HepG2 (cell line): Measurements from ENCODE around the gene CGREF1. TPM values are rescaled to one million over a fixed set of nuclear protein-coding genes. Genes with fewer than 3 reads are reported as not detected.

Experiments used
- GATAD1 ChIP-seq: IDR thresholded peaks from 2 replicates; pipeline ENCODE4 v1.6.1; 2016; ENCODE audit warnings: missing genetic modification reagents, missing compliant biosample characterization
- HNRNPL ChIP-seq: fragments of 200-400 bp; formaldehyde crosslinking; IDR thresholded peaks from 2 replicates; pipeline ENCODE4 v1.6.1; 2017; ENCODE audit warnings: mild to moderate bottlenecking, low read depth, low read length
- JUND ChIP-seq: sonication (generic); formaldehyde crosslinking; IDR thresholded peaks from 2 replicates; pipeline ENCODE4 v1.8.0; 2022; ENCODE audit warnings: mild to moderate bottlenecking, missing genetic modification reagents
- KLF16 ChIP-seq, 2 experiments: sonication (generic) in 1 of 2; formaldehyde crosslinking in 1 of 2; IDR thresholded peaks; 2 replicates each; pipeline versions ENCODE4 v1.6.1 to v1.8.0; 2016 to 2023; ENCODE audit warnings: missing genetic modification reagents in 2 of 2, missing compliant biosample characterization in 1 of 2
- NFKB2 ChIP-seq: sonication (generic); formaldehyde crosslinking; IDR thresholded peaks from 2 replicates; pipeline ENCODE4 v1.4.0; 2020; ENCODE audit warnings: missing genetic modification reagents, borderline replicate concordance
- SALL2 ChIP-seq: sonication (generic); formaldehyde crosslinking; IDR thresholded peaks from 2 replicates; pipeline ENCODE4 v1.8.1; 2023; ENCODE audit warnings: mild to moderate bottlenecking, missing genetic modification reagents, inconsistent platforms
- SNAPC2 ChIP-seq: sonication (generic); formaldehyde crosslinking; IDR thresholded peaks from 2 replicates; pipeline ENCODE4 v1.8.1; 2022; ENCODE audit warnings: mild to moderate bottlenecking, missing genetic modification reagents
- ZNF12 ChIP-seq: sonication (generic); formaldehyde crosslinking; IDR thresholded peaks from 2 replicates; pipeline ENCODE4 v1.5.0; 2020; ENCODE audit warnings: missing genetic modification reagents
- ZNF180 ChIP-seq: sonication (generic); formaldehyde crosslinking; IDR thresholded peaks from 2 replicates; pipeline ENCODE4 v1.4.0; 2020; ENCODE audit warnings: low read depth, missing genetic modification reagents, borderline replicate concordance
- ZNF577 ChIP-seq: sonication (generic); formaldehyde crosslinking; IDR thresholded peaks from 2 replicates; pipeline ENCODE4 v1.4.0; 2020; ENCODE audit warnings: mild to moderate bottlenecking, low read depth, missing genetic modification reagents, borderline replicate concordance
- ZSCAN21 ChIP-seq: sonication (generic); formaldehyde crosslinking; IDR thresholded peaks from 2 replicates; pipeline ENCODE4 v1.8.0; 2022; ENCODE audit warnings: mild to moderate bottlenecking, missing genetic modification reagents, moderate library complexity, borderline replicate concordance
- polyA plus RNA-seq, 8 experiments: library from polyadenylated mRNA; depleted of rRNA in 3 of 8; stranded (reverse) in 7 of 8; unstranded in 1 of 8; fragments of >200 nt; fragmentation: Illumina TruSeq in 4 of 8; extraction: Trizol in 4 of 8; gene quantifications; 2 replicates each; pipeline versions ENCODE4 v1.2.1 to v1.2.3, GENCODE V29; 2011 to 2016; ENCODE audit warnings: low read depth in 4 of 8, missing spikeins in 1 of 8, mixed read lengths in 1 of 8; ENCODE audit not compliant: insufficient read depth in 1 of 8
- total RNA-seq, 5 experiments: library from RNA; depleted of rRNA; stranded (reverse); fragments of >200 nt; fragmentation: Illumina TruSeq; extraction: Trizol; gene quantifications; 2 replicates each; pipeline ENCODE4 v1.2.3, GENCODE V29; 2016; ENCODE audit warnings: low read depth in 1 of 5
- TF ChIP-seq, protein P1 (sequence below): fragments of 450-650 bp; IDR thresholded peaks from 2 replicates; pipeline ENCODE4 v1.6.1; 2017
- TF ChIP-seq, protein P2 (sequence below): sonication (generic); formaldehyde crosslinking; IDR thresholded peaks from 2 replicates; pipeline ENCODE4 v1.5.1; 2020; ENCODE audit warnings: mild to moderate bottlenecking, missing genetic modification reagents, moderate library complexity
- TF ChIP-seq, protein P3 (sequence below): sonication (generic); formaldehyde crosslinking; conservative IDR thresholded peaks from 2 replicates; pipeline ENCODE4 v1.4.0; 2020; ENCODE audit warnings: mild to moderate bottlenecking, missing genetic modification reagents, moderate library complexity
- TF ChIP-seq, protein P4 (sequence below): sonication (generic); formaldehyde crosslinking; IDR thresholded peaks from 2 replicates; pipeline ENCODE4 v1.8.1; 2022; ENCODE audit warnings: low read depth, mild to moderate bottlenecking, missing genetic modification reagents

The CGREF1 gene
- total and polyA plus RNA-seq, 2 of the 13 experiments (the other 11 are each of a cell fraction or from before 2014, with no cell fraction given) = 13.9 to 23.4 TPM

DNA sequence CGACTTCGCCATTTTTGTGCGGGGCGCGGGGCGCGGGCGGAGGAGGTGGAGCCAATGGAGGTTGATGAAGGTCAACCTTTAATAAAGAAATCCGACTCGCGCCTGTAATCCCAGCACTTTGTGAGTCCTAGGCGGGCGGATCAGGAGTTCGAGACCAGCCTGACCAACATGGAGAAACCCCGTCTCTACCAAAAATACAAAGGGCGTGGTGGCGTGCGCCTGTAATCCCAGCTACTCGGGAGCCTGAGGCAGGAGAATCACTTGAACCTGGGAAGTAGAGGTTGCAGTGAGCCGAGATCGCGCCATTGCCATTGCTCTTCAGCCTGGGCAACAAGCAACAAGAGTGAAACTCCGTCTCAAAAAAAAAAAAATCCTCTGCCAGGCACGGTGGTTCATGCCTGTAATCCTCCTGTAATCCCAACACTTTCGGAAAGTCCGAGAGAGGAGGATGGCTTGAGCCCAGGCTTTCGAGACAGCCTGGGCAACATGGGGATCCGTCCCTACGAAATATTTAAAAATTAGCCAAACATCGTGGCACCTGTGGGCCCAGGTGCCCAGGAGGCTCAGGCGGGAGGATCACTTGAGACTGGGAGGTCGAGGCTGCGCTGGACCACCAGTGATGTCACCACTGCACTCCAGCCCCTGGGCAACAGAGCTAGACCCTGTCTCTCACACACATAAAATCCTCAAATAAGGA is 16.0 kb upstream of the CGREF1 start (continued):
- TF ChIP-seq ZNF577 (CRISPR knock-in tag) (0 out of 2 replicates have a peak, but pooled peaks have one; percentile 13), ZNF180 (CRISPR knock-in tag) (no peak), JUND (CRISPR knock-in tag) (no peak), SNAPC2 (CRISPR knock-in tag) (no peak), KLF16 (CRISPR knock-in tag; IDR thresholded peaks at IDR 0.05) (0 out of 4 replicates have a peak, but pooled peaks of 1 of the 2 experiments have one; percentile 33), NFKB2 (CRISPR knock-in tag) (no peak), GATAD1 (CRISPR knock-in tag) (no peak), HNRNPL (no peak), SALL2 (CRISPR knock-in tag) (no peak), ZSCAN21 (CRISPR knock-in tag) (no peak), ZNF12 (CRISPR knock-in tag) (0 out of 2 replicates have a peak, but pooled peaks have one; percentile 27)
- TF ChIP-seq, protein P1, sequence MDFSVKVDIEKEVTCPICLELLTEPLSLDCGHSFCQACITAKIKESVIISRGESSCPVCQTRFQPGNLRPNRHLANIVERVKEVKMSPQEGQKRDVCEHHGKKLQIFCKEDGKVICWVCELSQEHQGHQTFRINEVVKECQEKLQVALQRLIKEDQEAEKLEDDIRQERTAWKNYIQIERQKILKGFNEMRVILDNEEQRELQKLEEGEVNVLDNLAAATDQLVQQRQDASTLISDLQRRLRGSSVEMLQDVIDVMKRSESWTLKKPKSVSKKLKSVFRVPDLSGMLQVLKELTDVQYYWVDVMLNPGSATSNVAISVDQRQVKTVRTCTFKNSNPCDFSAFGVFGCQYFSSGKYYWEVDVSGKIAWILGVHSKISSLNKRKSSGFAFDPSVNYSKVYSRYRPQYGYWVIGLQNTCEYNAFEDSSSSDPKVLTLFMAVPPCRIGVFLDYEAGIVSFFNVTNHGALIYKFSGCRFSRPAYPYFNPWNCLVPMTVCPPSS = no peak
- TF ChIP-seq, protein P2, sequence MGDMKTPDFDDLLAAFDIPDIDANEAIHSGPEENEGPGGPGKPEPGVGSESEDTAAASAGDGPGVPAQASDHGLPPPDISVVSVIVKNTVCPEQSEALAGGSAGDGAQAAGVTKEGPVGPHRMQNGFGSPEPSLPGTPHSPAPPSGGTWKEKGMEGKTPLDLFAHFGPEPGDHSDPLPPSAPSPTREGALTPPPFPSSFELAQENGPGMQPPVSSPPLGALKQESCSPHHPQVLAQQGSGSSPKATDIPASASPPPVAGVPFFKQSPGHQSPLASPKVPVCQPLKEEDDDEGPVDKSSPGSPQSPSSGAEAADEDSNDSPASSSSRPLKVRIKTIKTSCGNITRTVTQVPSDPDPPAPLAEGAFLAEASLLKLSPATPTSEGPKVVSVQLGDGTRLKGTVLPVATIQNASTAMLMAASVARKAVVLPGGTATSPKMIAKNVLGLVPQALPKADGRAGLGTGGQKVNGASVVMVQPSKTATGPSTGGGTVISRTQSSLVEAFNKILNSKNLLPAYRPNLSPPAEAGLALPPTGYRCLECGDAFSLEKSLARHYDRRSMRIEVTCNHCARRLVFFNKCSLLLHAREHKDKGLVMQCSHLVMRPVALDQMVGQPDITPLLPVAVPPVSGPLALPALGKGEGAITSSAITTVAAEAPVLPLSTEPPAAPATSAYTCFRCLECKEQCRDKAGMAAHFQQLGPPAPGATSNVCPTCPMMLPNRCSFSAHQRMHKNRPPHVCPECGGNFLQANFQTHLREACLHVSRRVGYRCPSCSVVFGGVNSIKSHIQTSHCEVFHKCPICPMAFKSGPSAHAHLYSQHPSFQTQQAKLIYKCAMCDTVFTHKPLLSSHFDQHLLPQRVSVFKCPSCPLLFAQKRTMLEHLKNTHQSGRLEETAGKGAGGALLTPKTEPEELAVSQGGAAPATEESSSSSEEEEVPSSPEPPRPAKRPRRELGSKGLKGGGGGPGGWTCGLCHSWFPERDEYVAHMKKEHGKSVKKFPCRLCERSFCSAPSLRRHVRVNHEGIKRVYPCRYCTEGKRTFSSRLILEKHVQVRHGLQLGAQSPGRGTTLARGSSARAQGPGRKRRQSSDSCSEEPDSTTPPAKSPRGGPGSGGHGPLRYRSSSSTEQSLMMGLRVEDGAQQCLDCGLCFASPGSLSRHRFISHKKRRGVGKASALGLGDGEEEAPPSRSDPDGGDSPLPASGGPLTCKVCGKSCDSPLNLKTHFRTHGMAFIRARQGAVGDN (CRISPR knock-in tag) = peak; percentile 7; the same call in 1 of the 2 replicates
- TF ChIP-seq, protein P3, sequence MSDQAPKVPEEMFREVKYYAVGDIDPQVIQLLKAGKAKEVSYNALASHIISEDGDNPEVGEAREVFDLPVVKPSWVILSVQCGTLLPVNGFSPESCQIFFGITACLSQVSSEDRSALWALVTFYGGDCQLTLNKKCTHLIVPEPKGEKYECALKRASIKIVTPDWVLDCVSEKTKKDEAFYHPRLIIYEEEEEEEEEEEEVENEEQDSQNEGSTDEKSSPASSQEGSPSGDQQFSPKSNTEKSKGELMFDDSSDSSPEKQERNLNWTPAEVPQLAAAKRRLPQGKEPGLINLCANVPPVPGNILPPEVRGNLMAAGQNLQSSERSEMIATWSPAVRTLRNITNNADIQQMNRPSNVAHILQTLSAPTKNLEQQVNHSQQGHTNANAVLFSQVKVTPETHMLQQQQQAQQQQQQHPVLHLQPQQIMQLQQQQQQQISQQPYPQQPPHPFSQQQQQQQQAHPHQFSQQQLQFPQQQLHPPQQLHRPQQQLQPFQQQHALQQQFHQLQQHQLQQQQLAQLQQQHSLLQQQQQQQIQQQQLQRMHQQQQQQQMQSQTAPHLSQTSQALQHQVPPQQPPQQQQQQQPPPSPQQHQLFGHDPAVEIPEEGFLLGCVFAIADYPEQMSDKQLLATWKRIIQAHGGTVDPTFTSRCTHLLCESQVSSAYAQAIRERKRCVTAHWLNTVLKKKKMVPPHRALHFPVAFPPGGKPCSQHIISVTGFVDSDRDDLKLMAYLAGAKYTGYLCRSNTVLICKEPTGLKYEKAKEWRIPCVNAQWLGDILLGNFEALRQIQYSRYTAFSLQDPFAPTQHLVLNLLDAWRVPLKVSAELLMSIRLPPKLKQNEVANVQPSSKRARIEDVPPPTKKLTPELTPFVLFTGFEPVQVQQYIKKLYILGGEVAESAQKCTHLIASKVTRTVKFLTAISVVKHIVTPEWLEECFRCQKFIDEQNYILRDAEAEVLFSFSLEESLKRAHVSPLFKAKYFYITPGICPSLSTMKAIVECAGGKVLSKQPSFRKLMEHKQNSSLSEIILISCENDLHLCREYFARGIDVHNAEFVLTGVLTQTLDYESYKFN = peak; percentile 50
- TF ChIP-seq, protein P4, sequence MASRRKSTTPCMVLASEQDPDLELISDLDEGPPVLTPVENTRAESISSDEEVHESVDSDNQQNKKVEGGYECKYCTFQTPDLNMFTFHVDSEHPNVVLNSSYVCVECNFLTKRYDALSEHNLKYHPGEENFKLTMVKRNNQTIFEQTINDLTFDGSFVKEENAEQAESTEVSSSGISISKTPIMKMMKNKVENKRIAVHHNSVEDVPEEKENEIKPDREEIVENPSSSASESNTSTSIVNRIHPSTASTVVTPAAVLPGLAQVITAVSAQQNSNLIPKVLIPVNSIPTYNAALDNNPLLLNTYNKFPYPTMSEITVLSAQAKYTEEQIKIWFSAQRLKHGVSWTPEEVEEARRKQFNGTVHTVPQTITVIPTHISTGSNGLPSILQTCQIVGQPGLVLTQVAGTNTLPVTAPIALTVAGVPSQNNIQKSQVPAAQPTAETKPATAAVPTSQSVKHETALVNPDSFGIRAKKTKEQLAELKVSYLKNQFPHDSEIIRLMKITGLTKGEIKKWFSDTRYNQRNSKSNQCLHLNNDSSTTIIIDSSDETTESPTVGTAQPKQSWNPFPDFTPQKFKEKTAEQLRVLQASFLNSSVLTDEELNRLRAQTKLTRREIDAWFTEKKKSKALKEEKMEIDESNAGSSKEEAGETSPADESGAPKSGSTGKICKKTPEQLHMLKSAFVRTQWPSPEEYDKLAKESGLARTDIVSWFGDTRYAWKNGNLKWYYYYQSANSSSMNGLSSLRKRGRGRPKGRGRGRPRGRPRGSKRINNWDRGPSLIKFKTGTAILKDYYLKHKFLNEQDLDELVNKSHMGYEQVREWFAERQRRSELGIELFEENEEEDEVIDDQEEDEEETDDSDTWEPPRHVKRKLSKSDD = 0 out of 2 replicates have a peak, but pooled peaks have one; percentile 17
